RWPE1 (cell line): Measurements from ENCODE around the gene NPM1.
"Not testable (repeated sequence)": the region's sequence is repeated elsewhere in the genome, so short reads cannot be mapped to it uniquely, and the experiment has no call there.

Source experiments
- CTCF ChIA-PET: fragments of 350-600 bp; sonication (Branson Sonifier 250); formaldehyde crosslinking; extraction: SDS; loops from one replicate; lab custom pipeline; 2021; lab: Yijun Ruan, JAX
- POLR2A ChIA-PET: fragments of 400-600 bp; formaldehyde crosslinking; extraction: SDS; loops from one replicate; lab custom pipeline; 2020; ENCODE audit warnings: antibody characterized with exemption; ENCODE audit not compliant: low non-redundant PET; lab: Yijun Ruan, JAX
- DNase-seq: peaks from one replicate; pipeline ENCODE4 v3.0.0; 2012; ENCODE audit warnings: low spot score
- H3K27ac ChIP-seq: fragments of 450-650 bp; 2 replicates; pipeline ENCODE4 v1.5.1; 2017
- TF ChIP-seq, protein P1 (sequence below): fragments of 450-650 bp; conservative IDR thresholded peaks from 2 replicates; pipeline ENCODE4 v1.5.1; 2017; ENCODE audit warnings: low read depth, mild to moderate bottlenecking

Gene NPM1

DNA sequence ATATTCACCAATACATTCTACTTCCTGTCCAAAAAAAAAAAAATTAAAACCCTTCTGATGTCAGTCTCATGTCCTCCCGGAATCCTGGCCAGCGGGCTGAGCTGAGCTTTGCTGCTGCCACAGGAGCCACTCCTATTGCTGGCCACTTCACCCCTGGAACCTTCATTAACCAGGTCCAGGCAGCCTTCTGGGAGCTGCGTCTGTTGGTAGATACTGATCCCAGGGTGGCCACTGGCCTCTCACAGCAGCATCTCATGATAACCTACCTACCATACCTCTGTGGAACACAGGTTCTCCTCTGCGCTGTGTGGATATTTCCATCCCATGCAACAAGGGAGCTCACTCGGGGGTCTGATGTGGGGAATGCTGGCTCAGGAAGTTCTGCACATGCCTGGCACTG lies 21.0 kb upstream of the NPM1 start:
- no peak overlapping the region for H3K27ac ChIP-seq
- CTCF ChIA-PET: interaction anchor here (1.2 kb wide), 1 partner anchor 622 kb away, joined by 3 read pairs; no protein-coding TSS in a partner anchor
- TF ChIP-seq, protein P1, sequence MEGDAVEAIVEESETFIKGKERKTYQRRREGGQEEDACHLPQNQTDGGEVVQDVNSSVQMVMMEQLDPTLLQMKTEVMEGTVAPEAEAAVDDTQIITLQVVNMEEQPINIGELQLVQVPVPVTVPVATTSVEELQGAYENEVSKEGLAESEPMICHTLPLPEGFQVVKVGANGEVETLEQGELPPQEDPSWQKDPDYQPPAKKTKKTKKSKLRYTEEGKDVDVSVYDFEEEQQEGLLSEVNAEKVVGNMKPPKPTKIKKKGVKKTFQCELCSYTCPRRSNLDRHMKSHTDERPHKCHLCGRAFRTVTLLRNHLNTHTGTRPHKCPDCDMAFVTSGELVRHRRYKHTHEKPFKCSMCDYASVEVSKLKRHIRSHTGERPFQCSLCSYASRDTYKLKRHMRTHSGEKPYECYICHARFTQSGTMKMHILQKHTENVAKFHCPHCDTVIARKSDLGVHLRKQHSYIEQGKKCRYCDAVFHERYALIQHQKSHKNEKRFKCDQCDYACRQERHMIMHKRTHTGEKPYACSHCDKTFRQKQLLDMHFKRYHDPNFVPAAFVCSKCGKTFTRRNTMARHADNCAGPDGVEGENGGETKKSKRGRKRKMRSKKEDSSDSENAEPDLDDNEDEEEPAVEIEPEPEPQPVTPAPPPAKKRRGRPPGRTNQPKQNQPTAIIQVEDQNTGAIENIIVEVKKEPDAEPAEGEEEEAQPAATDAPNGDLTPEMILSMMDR: no peak
- DNase-seq: no peak
- POLR2A ChIA-PET: no interaction called here

DNA sequence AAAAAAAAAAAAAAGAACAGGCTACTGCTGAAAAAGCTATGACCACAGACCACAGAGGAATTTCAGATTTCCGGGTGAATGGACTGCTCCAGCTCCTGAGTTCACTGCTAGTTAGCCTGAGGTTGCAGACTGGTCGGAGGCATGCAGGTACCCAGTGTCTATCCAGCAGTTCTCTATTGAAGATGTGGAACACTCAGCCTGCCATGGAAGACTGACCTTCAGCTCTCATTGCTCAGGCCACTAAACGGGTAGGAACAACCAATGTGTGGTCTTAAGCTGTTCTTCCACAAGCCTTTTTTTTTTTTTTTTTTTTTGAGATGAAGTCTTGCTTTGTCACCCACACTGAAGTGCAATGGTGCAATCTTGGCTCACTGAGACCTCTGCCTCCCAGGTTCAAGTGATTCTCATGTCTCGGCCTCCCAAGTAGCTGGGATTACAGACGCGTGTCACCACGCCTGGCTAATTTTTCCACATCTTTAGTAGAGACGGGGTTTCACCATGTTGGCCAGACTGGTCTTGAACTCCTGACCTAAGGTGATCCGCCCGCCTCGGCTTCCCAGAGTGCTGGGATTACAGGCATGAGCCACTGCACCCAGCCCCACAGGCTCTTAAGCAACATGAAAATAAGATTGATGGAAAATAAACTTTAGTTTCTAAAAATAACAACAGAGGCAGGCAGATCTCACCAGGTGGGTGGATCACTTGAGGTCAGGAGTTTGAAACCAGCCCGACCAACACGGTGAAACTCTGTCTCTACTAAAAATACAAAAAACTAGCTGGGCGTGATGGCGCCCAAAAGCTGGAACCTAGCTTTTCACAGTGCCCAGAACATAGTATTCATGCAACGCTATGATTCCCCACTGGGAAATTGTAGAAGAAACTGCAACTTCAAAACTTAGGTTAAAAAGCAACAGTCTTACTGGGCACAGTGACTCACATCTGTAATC lies 20.0 kb upstream of the NPM1 start:
- no peak overlapping the region for H3K27ac ChIP-seq
- POLR2A ChIA-PET: no interaction called here
- DNase-seq: no peak
- CTCF ChIA-PET: interaction anchor here (1.2 kb wide), 1 partner anchor 623 kb away, joined by 3 read pairs; no protein-coding TSS in a partner anchor
- TF ChIP-seq, protein P1: no peak

DNA sequence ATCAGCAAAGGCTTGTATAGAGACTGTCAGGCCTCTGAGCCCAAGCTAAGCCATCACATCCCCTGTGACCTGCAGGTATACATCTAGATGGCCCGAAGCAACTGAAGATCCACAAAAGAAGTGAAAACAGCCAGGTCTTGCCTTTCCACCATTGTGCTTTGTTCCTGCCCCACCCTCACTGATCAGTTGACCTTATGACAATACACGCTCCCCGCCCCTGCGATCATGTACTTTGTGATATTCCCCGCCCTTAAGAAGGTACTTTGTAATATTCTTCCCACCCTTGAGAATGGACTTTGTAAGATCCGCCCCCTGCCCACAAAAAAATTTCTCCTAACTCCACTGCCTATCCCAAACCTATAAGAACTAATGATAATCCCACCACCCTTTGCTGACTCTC lies 18.6 kb upstream of the NPM1 start:
- POLR2A ChIA-PET: no interaction called here

DNA sequence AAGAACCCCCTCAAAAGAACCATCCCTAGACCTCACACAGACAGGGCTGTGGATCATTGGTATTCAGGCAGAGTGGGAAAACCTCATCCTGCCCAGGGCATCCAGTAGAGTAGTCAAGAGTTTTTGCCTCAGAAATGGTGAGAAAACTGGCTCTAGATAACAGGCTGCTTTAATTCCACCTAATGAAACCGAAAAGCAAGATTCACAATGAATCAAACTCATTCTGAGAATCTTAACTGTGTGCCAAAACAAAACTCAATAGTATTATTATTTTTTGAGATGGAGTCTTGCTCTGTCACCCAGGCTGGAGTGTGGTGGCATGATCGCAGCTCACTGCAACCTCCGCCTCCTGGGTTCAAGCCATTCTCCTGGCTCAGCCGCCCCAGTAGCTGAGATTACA lies 17.8 kb upstream of the NPM1 start:
- DNase-seq: no peak
- POLR2A ChIA-PET: no interaction called here
- H3K27ac ChIP-seq: no peak overlapping the region
- TF ChIP-seq, protein P1: no peak
- CTCF ChIA-PET: interaction anchor here (0.6 kb wide), 1 partner anchor 9 kb away, joined by 4 read pairs; no protein-coding TSS in a partner anchor

More for the DNA sequence above, 18.6 kb upstream of the NPM1 start:
- CTCF ChIA-PET: interaction anchor here (0.6 kb wide), 1 partner anchor 59 kb away, joined by 3 read pairs; no protein-coding TSS in a partner anchor
- H3K27ac ChIP-seq: no peak overlapping the region
- TF ChIP-seq, protein P1: no peak
- no peak for DNase-seq

- CTCF ChIA-PET: interaction anchor here (0.6 to 0.9 kb wide), 6 partner anchors 9 to 848 kb away, joined by 3 to 9 read pairs (median 3); no protein-coding TSS in a partner anchor
- H3K27ac ChIP-seq, DNase-seq, POLR2A ChIA-PET: not testable (repeated sequence)
Observed at GRCh38 chr5:171370881-171371280, 16.8 kb upstream of the NPM1 start.

DNA sequence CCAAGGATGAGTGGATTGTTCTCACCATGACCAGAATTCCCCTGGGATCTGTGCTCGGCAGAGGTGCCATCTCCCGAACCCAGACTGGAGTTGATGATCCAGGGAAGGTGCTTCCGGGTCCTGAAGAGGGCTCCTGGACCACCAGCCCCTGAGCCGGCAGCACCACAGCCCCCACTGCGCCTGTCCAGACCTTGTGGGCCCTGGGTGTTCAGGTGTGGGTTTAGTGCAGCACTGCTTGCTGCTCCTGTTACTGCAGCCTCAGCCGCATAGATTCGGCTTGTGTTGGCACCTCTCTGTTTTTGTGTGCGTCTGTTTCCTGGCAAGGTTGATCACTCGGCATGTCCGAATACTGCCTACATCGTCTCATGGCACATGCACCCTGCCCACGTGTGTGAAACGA lies 16.3 kb upstream of the NPM1 start:
- DNase-seq: no peak
- ChIA-PET POLR2A (no interaction called here), CTCF (interaction anchor here (0.6 to 0.9 kb wide), 5 partner anchors 8 to 848 kb away, joined by 3 to 9 read pairs (median 3); no protein-coding TSS in a partner anchor)
- H3K27ac ChIP-seq: no peak overlapping the region
- TF ChIP-seq, protein P1: no peak
